ENCODE measurements around the gene ACP7.

GRCh38 chr19:39152066-39152465 lies 67.9 kb downstream of the ACP7 start:
- no peak for TF ChIP-seq CTCF (IDR thresholded peaks at IDR 0.05)
- TF ChIP-seq POLR2A (IDR thresholded peaks at IDR 0.05), result no peak
